Mammary epithelial cell (primary cell): ENCODE data around the gene TRIM40.

Experiments
- EZH2 ChIP-seq: IDR thresholded peaks from 2 replicates; pipeline ENCODE4 v1.6.1; 2012; ENCODE audit warnings: low read length, inconsistent platforms, borderline replicate concordance
- TF ChIP-seq, protein P1 (sequence below), 2 donors: IDR thresholded peaks in 1 of 2; conservative IDR thresholded peaks in 1 of 2; 2 replicates each; pipeline ENCODE4 v1.5.1; 2011 to 2012; ENCODE audit warnings: inconsistent platforms in 2 of 2, low read length in 2 of 2, mild to moderate bottlenecking in 2 of 2, control low read depth in 1 of 2, low read depth in 1 of 2; ENCODE audit not compliant: insufficient read depth in 1 of 2; ENCODE audit errors: extremely low read depth in 1 of 2

DNA sequence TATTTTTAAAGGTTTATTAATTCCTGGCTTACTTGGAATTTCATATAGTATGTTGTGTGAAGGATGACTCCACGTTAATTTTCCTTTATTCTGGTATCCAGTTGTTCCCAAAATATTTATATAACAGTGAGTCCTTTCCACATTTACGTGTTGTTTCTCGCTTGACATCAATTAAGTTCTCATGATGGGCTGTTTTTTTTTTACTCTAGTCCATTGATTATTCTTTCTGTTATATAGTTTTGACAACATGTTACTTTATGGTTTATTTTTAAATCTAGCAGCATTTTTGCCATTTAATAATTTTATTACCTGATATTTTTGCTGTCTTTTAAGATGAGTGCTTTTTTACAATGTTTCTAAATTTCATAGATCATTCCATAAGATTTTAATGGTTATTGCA, 6.7 kb downstream of the TRIM40 start:
- TF ChIP-seq, protein P1, sequence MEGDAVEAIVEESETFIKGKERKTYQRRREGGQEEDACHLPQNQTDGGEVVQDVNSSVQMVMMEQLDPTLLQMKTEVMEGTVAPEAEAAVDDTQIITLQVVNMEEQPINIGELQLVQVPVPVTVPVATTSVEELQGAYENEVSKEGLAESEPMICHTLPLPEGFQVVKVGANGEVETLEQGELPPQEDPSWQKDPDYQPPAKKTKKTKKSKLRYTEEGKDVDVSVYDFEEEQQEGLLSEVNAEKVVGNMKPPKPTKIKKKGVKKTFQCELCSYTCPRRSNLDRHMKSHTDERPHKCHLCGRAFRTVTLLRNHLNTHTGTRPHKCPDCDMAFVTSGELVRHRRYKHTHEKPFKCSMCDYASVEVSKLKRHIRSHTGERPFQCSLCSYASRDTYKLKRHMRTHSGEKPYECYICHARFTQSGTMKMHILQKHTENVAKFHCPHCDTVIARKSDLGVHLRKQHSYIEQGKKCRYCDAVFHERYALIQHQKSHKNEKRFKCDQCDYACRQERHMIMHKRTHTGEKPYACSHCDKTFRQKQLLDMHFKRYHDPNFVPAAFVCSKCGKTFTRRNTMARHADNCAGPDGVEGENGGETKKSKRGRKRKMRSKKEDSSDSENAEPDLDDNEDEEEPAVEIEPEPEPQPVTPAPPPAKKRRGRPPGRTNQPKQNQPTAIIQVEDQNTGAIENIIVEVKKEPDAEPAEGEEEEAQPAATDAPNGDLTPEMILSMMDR (conservative IDR thresholded peaks at IDR 0.05 in 1 of 2, IDR thresholded peaks at IDR 0.05 in 1 of 2; ENCODE audit: extremely low read depth in 1 of 2, insufficient read depth in 1 of 2, low read depth in 1 of 2, low read length in 2 of 2), result no peak
- no peak for TF ChIP-seq EZH2
